AG04449 (cell line): ENCODE results near the gene RNF145.

Experiments used
- CTCF ChIA-PET: fragments of 350-600 bp; formaldehyde crosslinking; extraction: SDS; loops from one replicate; lab custom pipeline; 2021; ENCODE audit warnings: antibody characterized with exemption; lab: Yijun Ruan, JAX
- POLR2A ChIA-PET: fragments of 400-600, 350-600 bp; formaldehyde crosslinking; extraction: SDS; loops from one replicate; lab custom pipeline; 2020; ENCODE audit warnings: antibody characterized with exemption, inconsistent platforms; lab: Yijun Ruan, JAX
- DNase-seq: peaks from one replicate; pipeline ENCODE4 v3.0.0-alpha.2; 2010; ENCODE audit warnings: low read depth, low spot score
- H3K4me3 ChIP-seq: 2 replicates; pipeline ENCODE4 v1.5.1; 2011; ENCODE audit warnings: low read depth, mild to moderate bottlenecking, control low read depth, low read length
- TF ChIP-seq, protein P1 (sequence below): IDR thresholded peaks from one replicate; pipeline ENCODE4 v1.5.1; 2011; ENCODE audit warnings: mild to moderate bottlenecking, moderate library complexity, low read length, control low read depth, inconsistent platforms; ENCODE audit not compliant: insufficient read depth; ENCODE audit errors: missing control alignments

Gene RNF145

DNA sequence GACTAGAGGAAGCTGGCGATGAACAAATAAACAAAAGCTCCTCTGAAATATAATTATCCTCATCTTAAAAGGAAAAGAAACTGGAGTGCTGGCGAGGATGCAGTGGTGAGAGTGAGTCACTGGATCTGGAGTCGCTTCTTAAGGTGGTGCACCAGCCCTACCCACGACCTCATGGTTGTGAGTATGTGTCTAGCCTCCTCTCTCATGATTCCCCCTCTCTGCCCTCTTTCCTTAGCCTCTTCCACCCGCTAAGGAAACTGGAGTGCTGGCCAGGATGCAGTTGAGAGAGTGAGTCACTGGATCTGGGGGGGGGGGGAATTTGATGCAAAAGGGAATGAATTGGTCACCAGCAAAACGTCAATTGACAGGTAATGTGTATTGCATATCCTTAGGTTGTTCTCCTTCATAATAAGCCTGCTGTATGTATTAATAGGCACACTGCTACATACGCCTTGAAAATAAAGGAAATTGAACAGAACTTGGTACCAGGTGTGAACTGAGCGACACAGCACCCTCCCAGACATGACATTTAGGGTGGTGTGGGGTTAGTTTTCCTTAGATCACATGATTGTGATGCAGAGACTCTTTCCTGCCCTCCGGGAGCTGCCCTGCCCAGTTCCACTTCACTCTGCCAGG lies 73.3 kb downstream of the RNF145 start:
- ChIA-PET POLR2A (no interaction called here), CTCF (interaction anchor here (1.0 to 2.5 kb wide), 5 partner anchors 10 to 1377 kb away, joined by 3 to 9 read pairs (median 3); no protein-coding TSS in a partner anchor)
- no peak overlapping the region for H3K4me3 ChIP-seq
- TF ChIP-seq, protein P1, sequence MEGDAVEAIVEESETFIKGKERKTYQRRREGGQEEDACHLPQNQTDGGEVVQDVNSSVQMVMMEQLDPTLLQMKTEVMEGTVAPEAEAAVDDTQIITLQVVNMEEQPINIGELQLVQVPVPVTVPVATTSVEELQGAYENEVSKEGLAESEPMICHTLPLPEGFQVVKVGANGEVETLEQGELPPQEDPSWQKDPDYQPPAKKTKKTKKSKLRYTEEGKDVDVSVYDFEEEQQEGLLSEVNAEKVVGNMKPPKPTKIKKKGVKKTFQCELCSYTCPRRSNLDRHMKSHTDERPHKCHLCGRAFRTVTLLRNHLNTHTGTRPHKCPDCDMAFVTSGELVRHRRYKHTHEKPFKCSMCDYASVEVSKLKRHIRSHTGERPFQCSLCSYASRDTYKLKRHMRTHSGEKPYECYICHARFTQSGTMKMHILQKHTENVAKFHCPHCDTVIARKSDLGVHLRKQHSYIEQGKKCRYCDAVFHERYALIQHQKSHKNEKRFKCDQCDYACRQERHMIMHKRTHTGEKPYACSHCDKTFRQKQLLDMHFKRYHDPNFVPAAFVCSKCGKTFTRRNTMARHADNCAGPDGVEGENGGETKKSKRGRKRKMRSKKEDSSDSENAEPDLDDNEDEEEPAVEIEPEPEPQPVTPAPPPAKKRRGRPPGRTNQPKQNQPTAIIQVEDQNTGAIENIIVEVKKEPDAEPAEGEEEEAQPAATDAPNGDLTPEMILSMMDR = no peak
- peak; percentile 26 for DNase-seq

DNA sequence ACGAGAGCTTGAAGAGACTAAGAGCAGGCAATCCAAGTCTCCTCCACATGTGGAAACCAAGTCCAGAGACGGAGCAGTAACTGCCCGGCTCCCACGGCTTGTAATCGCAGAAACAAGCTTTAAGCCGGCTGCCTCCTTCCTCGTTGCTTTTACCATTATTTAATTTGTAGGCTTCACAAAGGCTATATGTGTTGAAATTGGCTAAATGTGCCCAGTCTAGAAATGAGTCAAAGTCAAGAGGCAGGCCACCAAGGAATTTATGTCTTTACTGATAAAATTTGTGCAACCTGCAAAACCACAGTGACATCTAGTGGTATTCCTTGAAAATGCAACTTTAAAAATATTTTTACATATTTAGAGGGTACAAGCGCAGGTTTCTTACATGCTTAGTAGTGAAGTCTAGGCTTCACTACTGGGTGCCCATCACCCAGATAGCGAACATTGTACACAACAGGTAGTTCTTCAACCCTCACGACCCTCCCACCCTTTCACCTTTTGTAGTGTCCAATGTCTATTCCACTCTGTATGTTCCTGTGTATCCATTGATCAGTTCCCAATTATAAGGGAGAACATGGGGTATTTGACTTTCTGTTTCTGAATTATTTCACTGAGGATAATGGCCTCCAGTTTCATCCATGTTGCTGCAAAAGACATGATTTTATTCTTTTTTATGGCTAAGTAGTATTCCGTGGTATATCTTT lies 76.2 kb downstream of the RNF145 start:
- ChIA-PET CTCF (interaction anchor here (0.6 to 4.3 kb wide), 50 partner anchors 9 to 1984 kb away, joined by 3 to 43 read pairs (median 4); partner anchors contain the start of gene LSM11), POLR2A (interaction anchor here (0.6 kb wide), 1 partner anchor 1228 kb away, joined by 3 read pairs; no protein-coding TSS in a partner anchor)
- H3K4me3 ChIP-seq = no peak overlapping the region
- TF ChIP-seq, protein P1 = peak; percentile 50
- peak; percentile 40 for DNase-seq

DNA sequence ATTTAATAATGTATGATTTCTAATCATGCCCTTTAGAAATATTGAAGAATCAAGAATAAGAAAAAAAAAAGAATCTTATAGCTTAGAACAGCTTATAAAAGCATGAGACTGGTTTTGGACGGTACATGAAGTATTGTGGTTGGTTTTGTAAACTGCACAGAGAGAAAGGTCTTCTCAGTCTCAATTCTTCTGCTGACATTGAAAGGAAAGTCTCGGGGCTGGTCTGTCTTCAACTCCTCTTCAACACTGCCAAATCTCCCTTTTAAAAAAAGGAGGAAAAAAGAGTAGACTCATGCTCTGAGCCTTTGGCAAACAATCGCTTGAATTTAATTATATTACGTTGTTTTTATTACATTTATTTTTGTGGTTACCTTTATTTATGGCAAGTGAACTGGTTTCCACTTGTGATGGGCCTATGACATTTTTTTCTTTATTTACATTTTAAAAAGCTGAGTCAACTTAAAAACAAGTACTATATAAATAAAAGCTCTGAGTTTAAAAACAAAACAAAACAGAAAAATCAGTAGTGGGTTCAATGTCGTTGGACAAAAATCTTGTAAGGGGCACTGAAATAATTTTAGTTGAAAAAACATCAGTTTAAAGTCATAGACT lies 76.8 kb downstream of the RNF145 start:
- TF ChIP-seq, protein P1 = no peak
- CTCF ChIA-PET = interaction anchor here (0.6 to 4.3 kb wide), 50 partner anchors 9 to 1984 kb away, joined by 3 to 43 read pairs (median 4); partner anchors contain the start of gene LSM11
- DNase-seq = no peak
- POLR2A ChIA-PET = interaction anchor here (0.6 kb wide), 1 partner anchor 1227 kb away, joined by 3 read pairs; no protein-coding TSS in a partner anchor
- no peak overlapping the region for H3K4me3 ChIP-seq

DNA sequence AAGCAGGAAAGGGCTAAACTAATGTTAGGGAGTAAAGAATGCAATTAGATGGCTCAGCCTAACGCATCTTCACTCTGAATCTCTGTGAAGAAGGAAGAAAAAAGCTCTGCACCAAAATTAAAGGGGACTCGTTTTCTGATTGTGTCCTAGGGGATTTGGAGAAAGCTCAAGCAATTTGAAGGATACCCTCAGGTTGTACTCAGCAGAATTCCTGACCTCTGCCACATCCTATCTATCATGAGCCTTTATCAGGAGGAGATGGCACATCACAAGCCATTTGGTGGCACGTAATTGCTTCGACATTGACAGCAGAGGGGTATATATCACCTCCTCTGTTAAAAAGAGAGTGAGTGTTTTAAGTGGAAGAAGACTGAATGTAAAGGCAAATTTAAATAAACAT lies 77.4 kb downstream of the RNF145 start:
- DNase-seq = no peak
- ChIA-PET POLR2A (no interaction called here), CTCF (interaction anchor here (0.9 to 4.3 kb wide), 25 partner anchors 14 to 1983 kb away, joined by 3 to 43 read pairs (median 6); partner anchors contain the start of gene LSM11)
- TF ChIP-seq, protein P1 = no peak
- H3K4me3 ChIP-seq = no peak overlapping the region

DNA sequence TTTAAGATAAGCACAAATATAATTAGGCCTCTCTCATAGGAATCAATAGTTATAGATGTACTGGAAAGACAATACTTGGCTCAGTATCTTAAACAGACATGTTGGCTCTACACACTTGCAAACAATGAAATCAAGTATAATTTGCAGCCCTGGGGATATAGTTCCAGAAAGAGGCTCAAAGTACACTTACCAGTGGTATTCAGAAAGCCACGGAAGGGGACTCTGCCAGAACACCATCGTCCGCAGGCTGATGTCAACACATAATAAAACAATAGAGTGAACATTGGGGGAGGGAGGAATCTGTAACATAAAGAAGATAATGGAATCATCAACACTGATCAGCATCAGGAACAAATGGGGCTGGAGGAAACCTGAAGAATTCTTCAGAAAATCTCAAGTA lies 78.5 kb downstream of the RNF145 start:
- ChIA-PET CTCF (interaction anchor here (0.9 to 4.3 kb wide), 10 partner anchors 25 to 1387 kb away, joined by 3 to 38 read pairs (median 8); partner anchors contain the start of gene LSM11), POLR2A (no interaction called here)
- DNase-seq = no peak
- TF ChIP-seq, protein P1 = no peak
- no peak overlapping the region for H3K4me3 ChIP-seq

DNA sequence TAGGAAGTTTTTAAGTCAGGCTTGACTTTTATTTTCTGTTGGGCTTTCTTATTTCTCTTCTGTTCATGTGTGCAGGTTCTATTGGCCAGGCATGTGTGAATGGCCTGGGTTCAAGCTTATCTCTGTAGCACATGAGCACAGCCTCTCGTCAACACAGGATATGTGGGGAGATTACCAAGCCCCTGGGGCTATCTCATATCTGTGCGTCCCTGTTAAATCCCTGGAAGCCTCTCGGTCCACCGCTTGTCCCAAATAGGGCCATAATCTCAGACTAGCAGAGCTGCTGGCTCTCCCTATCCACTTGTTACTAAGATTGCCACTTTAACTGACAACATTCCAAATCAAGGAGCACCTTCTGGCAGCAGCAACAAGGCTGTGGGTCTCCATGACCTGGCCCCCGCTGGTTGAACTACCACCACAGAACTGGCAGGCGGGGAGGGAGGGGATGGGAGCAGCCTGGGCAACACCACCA lies 81.2 kb downstream of the RNF145 start:
- H3K4me3 ChIP-seq = no peak overlapping the region
- no peak for DNase-seq
- CTCF ChIA-PET = interaction anchor here (0.8 to 2.2 kb wide), 5 partner anchors 21 to 1800 kb away, joined by 3 to 9 read pairs (median 5); no protein-coding TSS in a partner anchor
- TF ChIP-seq, protein P1 = no peak
- POLR2A ChIA-PET = no interaction called here
